ENCODE results near the gene GOLGA8B. TPM values are rescaled to one million over a fixed set of nuclear protein-coding genes. Genes with fewer than 3 reads are reported as not detected.

GOLGA8B gene
- total and polyA plus RNA-seq, 2 of the 8 experiments (the other 6 are each of a cell fraction or from before 2014, with no cell fraction given): 14.1 to 23.3 TPM

GRCh38 chr15:34606545-34606944 is 23.1 kb upstream of the GOLGA8B start:
- Histone ChIP-seq H3K4me1 (replicated peaks in 1 of 4; ENCODE audit: control insufficient read depth in 3 of 4, insufficient read depth in 4 of 4, low read length in 3 of 4) (no peaks in the 10 kb centered on the region), H3K56ac (replicated peaks; ENCODE audit: insufficient read length, low read depth, low read length) (no peak overlapping the region), H2AK5ac (ENCODE audit: low read depth, low read length) (no peak overlapping the region), H2BK15ac (ENCODE audit: low read length) (no peak overlapping the region), H3K4me2 (ENCODE audit: insufficient read depth in 1 of 2, low read depth in 2 of 2, low read length in 2 of 2) (no peak overlapping the region), H3K4me3 (ENCODE audit: extremely low read depth in 1 of 4, insufficient read depth in 2 of 4, low read depth in 3 of 4, low read length in 4 of 4) (no peak overlapping the region), H3K9ac (replicated peaks in 1 of 4; ENCODE audit: extremely low read depth in 1 of 4, low read depth in 3 of 4, low read length in 3 of 4) (no peak overlapping the region), H3K4ac (replicated peaks; ENCODE audit: insufficient read length, low read depth, low read length) (no peak overlapping the region), H3K18ac (ENCODE audit: extremely low read depth, low read length) (no peak overlapping the region), H3K79me2 (ENCODE audit: control insufficient read depth in 1 of 2, insufficient read depth in 2 of 2, low read length in 2 of 2) (no peaks in the 10 kb centered on the region), H3K27me3 (replicated peaks in 1 of 4; ENCODE audit: control insufficient read depth in 3 of 4, extremely low read depth in 1 of 4, insufficient read depth in 3 of 4, low read length in 3 of 4) (no peaks in the 10 kb centered on the region), H3K14ac (ENCODE audit: insufficient read length) (no peak overlapping the region), H2BK5ac (ENCODE audit: low read depth, low read length) (no peak overlapping the region), H3K27ac (ENCODE audit: low read depth, low read length) (no peak overlapping the region), H3K23ac (ENCODE audit: insufficient read length) (no peak overlapping the region), H2BK12ac (ENCODE audit: low read depth, low read length) (no peak overlapping the region), H3K36me3 (ENCODE audit: control insufficient read depth in 2 of 4, insufficient read depth in 4 of 4, low read length in 3 of 4) (no peaks in the 10 kb centered on the region), H4K20me1 (replicated peaks in 1 of 2; ENCODE audit: control insufficient read depth in 1 of 2, insufficient read depth in 2 of 2, low read length in 2 of 2) (no peaks in the 10 kb centered on the region), H3K23me2 (ENCODE audit: low read depth, low read length) (no peaks in the 10 kb centered on the region), H4K8ac (ENCODE audit: extremely low read depth, insufficient read depth, low read length) (no peak overlapping the region), H2BK20ac (ENCODE audit: low read length) (no peak overlapping the region), H3K9me3 (ENCODE audit: insufficient read depth in 2 of 2, low read depth in 1 of 2, low read length in 1 of 2) (no peaks in the 10 kb centered on the region), H4K91ac (replicated peaks; ENCODE audit: insufficient read length, low read length) (no peak overlapping the region), H2AFZ (ENCODE audit: low read length) (no peak overlapping the region), H4K5ac (ENCODE audit: insufficient read length, low read depth, low read length) (no peak overlapping the region), H3K79me1 (ENCODE audit: low read depth, low read length) (no peaks in the 10 kb centered on the region), H2BK120ac (replicated peaks; ENCODE audit: low read depth, low read length) (no peak overlapping the region)
- POLR2A ChIA-PET (ENCODE audit: partially characterized antibody): no interaction called here
- FAIRE-seq (no peak), DNase-seq (ENCODE audit: low read depth in 1 of 2, low spot score in 2 of 2) (no peak)
- CTCF ChIA-PET (ENCODE audit: partially characterized antibody): interaction anchor here (0.6 kb wide), 2 partner anchors 138 to 264 kb away, joined by 3 to 4 read pairs; no protein-coding TSS in a partner anchor
- TF ChIP-seq GTF2F1 (IDR thresholded peaks at IDR 0.05; ENCODE audit: borderline replicate concordance, low read depth, low read length) (no peak), RNF2 (IDR thresholded peaks at IDR 0.05; ENCODE audit: borderline replicate concordance, low read depth, low read length, missing control alignments, poor library complexity, severe bottlenecking) (no peak), RAD21 (IDR thresholded peaks at IDR 0.05 in 1 of 2, conservative IDR thresholded peaks at IDR 0.05 in 1 of 2; ENCODE audit: low read depth in 2 of 2, low read length in 2 of 2) (no peak), SP2 (IDR thresholded peaks at IDR 0.05; ENCODE audit: low read length) (no peak), ATF3 (IDR thresholded peaks at IDR 0.05; ENCODE audit: insufficient read depth, low read depth, low read length) (no peak), TCF12 (IDR thresholded peaks at IDR 0.05; ENCODE audit: low read depth, low read length) (no peak), ASH2L (IDR thresholded peaks at IDR 0.05; ENCODE audit: low read length) (no peak), SIX5 (IDR thresholded peaks at IDR 0.05; ENCODE audit: low read depth, low read length) (no peak), POU5F1 (IDR thresholded peaks at IDR 0.05; ENCODE audit: low read depth, low read length) (no peak), RBBP5 (IDR thresholded peaks at IDR 0.05; ENCODE audit: borderline replicate concordance, low read depth, low read length) (no peak), SP4 (IDR thresholded peaks at IDR 0.05; ENCODE audit: low read length) (no peak), CREB1 (IDR thresholded peaks at IDR 0.05) (no peak), JUN (IDR thresholded peaks at IDR 0.05; ENCODE audit: low read depth, low read length) (no peak), KDM1A (IDR thresholded peaks at IDR 0.05; ENCODE audit: borderline replicate concordance, low read length) (no peak), CEBPB (IDR thresholded peaks at IDR 0.05; ENCODE audit: low read depth, low read length) (no peak), NRF1 (IDR thresholded peaks at IDR 0.05; ENCODE audit: low read depth, low read length) (no peak)
